Glomerular endothelial cell (primary cell): ENCODE measurements around the gene CISTR. TPM values are rescaled to one million over a fixed set of nuclear protein-coding genes. Genes with fewer than 3 reads are reported as not detected.
A peak's percentile ranks its signal among the peaks of the same experiment; 100 is the strongest.
"Not testable (repeated sequence)": the region's sequence is repeated elsewhere in the genome, so short reads cannot be mapped to it uniquely, and the experiment has no call there.

ENCODE experiments used
- DNase-seq: peaks from one replicate; pipeline ENCODE4 v3.0.0-alpha.2; 2011; ENCODE audit warnings: low read depth, low spot score; ENCODE audit errors: extremely low read depth
- total RNA-seq: library from RNA; depleted of rRNA; stranded (reverse); fragments of >200 nt; gene quantifications from 2 replicates; pipeline ENCODE4 v1.2.3, GENCODE V29; 2015

CISTR gene
- total RNA-seq, 1 donor from 2014 or later, result not detected

GRCh38 chr12:53765891-53766290 is 14.1 kb upstream of the CISTR start:
- no peak for DNase-seq

- no peak for DNase-seq
These were observed 12.8 kb upstream of the CISTR start for GRCh38 chr12:53764615-53765014.

GRCh38 chr12:53762793-53763192 is 11.0 kb upstream of the CISTR start:
- not testable (repeated sequence) for DNase-seq

GRCh38 chr12:53761306-53761705 is 9.5 kb upstream of the CISTR start:
- DNase-seq, result no peak

DNA sequence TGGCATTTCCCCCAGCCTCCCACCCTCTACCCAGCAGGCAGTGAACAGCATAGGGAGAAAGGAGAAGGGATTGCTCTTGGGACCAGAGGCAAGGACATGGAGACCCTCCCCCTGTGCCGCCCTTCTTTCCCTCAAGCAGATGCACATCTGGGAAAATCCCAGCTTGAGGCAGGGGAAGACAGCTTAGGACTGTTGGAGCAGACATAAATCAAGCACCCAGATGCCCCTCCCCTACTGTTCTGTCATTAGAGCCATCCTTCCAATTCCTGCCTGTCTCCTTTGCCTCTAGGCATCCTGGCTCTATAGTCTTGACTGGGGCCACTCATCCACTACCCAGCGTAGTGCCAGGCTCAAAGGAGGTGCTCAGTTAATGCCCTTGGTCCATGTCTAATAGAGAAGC is 7.5 kb upstream of the CISTR start:
- no peak for DNase-seq

DNA sequence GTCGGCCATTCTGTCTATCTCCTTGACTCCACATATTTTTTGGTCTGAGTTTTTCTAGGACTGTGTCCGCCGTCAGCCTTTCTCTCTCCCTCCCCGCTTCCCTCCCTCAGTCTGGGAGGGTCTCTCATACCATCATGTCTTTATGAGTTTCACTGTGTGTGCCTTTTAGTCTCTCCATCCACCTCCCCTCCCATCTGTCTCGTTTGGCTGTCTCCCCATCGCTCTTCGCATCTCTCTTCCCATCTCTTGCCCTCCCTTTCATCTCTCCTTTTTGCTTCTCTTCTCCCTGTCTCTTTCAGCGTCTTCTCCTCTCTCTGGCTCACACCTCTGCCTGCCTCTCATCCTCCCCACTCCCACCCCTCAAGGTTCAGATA is 6.9 kb upstream of the CISTR start:
- DNase-seq, result no peak

DNA sequence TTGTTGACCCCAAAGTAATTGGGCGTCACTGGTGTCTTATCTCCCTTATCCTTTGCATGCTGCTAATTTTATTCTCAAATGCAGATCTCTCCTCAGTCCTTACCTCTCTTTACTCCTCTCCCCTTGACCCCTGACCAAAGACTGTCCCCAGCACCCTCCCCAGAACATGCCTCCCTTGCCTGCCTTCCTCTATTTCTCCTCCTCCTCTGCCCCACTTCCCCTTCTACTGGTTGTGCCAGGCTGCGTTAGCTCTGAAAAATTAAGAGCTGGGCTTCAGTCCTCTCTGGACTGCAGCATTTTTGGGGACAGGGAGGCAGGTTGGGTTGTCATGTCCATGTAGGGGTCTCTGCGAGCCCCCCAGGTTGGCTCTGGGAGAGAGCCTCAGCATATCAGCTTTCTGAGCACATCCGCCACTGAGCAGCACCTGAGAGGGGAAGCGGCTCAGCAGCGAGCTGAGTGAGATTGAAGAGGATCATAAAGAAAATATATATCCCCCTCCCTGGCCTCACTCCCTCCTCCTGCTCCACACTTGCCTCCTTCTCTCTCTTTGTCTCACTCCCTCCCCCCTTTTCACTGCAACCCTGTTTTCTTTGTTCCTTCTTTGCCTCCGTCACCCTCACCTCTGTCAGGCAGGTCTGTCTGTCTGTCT is 6.4 kb upstream of the CISTR start:
- DNase-seq, result no peak

GRCh38 chr12:53757101-53757770 is 5.5 kb upstream of the CISTR start:
- DNase-seq, result peak; percentile 37

DNA sequence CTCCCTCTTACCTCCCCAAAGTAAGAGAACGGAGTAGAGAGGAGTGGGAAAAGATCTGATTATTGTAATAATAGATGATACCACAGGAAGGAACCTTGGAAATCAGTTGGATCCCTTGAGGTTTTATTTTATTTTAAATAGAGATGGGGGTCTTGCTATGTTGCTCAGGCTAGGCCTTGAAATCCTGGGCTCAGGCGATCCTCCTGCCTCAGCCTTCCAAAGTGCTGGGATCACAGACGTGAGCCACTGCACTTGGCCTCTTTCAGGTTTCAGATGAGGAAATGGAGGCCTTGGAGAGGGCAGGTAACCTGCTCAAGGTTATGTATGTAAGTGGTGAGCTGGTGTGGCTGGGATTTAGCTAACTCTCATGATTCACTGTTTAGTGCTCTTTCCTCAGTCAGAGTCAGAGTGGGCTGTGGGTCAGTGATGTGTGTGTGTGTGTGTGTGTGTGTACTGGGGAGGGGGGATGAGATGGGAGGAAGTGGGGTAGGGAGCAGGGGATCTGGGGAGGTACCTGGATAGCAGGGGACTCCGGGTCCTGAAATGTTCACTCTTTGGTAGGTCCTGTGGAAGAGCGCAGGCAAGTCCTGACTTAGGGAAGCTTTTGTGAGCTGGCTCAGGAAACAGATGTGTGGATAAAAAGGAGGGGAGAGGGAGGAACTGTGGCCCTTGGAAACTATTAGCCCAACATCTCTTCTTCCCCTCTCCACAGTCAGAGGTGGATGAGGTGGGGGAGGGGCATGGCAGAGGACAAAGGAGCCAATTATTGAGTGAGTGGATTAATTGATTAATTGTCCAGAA is 4.7 kb upstream of the CISTR start:
- no peak for DNase-seq

GRCh38 chr12:53755893-53756292 is 4.1 kb upstream of the CISTR start:
- DNase-seq, result no peak

DNA sequence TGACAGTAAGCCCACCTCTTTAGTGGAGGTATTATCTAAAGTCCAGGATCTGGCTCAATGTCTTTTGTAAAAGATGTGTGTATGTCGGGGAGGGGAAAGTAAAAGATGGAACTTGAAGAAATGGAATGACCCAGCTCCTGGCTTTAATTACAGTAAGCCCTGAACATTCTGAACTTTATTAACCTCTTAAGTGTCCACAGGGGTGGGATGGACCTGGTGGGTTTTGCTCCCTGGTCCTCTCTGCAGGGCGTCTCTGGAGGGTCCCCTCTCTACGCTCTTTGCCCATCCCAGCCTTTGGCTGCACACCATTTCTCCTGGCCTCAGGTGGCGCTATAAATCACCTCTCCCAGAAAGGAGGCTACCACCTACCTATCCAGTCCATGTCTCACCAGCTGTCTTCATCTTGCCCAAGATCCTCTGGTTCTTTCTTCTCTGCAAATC is 3.7 kb upstream of the CISTR start:
- DNase-seq, result no peak

- DNase-seq, result no peak
These were observed 3.0 kb upstream of the CISTR start for GRCh38 chr12:53754633-53755264.

DNA sequence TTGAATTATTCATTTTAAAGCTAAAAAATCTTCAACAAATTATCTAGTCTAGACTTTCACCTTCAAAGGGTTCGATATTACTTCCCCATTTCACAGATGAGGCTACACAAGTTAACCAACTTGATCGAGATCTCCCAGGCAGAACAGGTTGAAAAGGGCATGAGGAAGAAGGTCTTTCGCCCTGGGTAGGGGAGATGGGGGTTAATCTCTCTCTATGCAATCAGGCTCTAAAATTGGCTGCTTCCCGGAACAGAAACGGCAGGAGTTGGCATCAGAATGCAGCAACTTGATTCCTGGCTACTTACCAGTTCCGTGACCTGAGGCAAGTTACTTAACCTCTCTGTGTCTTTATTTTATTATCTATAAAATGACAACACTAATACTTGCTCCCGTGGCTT is 2.4 kb upstream of the CISTR start:
- no peak for DNase-seq

DNA sequence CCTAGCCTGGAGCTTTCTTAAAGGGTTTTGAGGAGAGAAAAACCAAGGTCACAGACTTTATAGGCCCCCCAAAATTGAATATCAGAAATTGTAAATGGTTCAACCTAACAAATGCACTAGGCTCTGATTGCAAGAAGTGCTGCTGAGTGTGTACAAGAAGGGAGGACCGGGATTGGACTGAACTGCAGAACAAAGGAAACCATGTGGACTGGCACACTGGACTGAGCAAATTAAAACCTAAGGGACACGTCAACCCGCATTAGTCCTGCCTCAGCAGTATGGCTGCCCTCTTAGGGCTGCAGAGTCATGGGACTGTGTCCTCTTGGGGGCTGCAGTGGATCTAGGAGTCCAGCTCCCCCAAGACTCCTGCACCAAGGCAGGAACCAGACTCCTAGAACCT is 842 bp upstream of the CISTR start:
- DNase-seq, result no peak

GRCh38 chr12:53752192-53752601 is 418 bp upstream of the CISTR start:
- no peak for DNase-seq

DNA sequence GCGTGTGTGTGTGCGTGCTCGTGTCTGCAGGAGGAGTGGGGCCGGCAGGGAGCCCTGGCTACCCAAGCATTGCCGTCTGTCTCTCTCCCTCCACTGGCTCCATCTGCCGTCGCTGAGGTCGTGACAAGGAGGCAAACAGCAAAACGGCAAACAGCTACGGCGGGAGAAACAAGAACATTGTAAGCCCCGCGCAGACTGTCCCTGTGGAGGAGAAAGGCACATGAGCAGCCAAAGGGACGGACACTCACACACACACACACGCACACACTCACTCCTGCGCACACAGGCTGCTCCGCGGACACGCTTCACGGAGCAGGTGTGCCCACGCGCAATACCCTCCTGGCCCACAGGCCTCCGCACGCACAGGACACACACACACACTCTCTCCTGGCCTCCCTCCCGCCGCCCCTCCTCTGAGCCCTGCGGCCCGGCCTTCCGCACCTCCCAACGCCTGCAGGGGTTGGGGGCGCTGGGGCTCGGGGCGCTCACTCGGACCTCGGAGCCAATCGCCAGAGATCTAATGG is 905 bp downstream of the CISTR start:
- no peak for DNase-seq

- no peak for DNase-seq
These were observed 1.6 kb downstream of the CISTR start for GRCh38 chr12:53749986-53750811.

- DNase-seq, result no peak
These were observed 3.5 kb downstream of the CISTR start for GRCh38 chr12:53748072-53748840.

DNA sequence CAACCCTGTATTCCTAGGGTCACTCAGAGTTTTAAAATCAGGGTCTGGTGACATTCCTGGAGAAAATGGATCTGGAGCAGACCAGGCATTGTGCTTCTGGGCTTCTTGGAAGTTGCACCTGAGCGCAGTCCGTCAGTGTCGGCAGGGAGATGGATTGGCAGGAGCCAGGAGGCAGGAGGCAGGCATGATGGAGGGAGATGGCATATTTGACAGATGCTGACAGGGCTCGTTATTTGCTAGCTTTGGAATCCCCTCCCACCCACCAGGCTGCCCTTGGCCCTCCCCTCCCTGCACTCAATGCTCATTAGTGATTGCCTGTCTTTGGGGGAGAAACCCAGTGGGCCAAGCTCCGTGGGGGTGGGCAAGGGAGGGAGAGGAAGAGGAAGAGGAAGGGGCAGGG is 4.7 kb downstream of the CISTR start:
- DNase-seq, result no peak
